MG63 (cell line): Measurements from ENCODE around the gene SCAPER. TPM values are rescaled to one million over a fixed set of nuclear protein-coding genes. Genes with fewer than 3 reads are reported as not detected.

Experiments used
- total RNA-seq: library from RNA; depleted of rRNA; stranded (reverse); fragments of >200 nt; shearing (Covaris generic); gene quantifications from 2 replicates; pipeline ENCODE4 v1.2.3, GENCODE V29; 2014; ENCODE audit warnings: low replicate concordance; rRNA removed

The SCAPER gene
- total RNA-seq, 1 experiment from 2014 or later: 16.0 TPM

Other genes starting within 250 kb of the SCAPER start
- 141 and 212 TPM in 2 replicates for gene RCN2, start 26.4 kb upstream of the SCAPER start, total RNA-seq
- gene PSTPIP1, start 89.8 kb upstream of the SCAPER start, total RNA-seq: not detected in 2 replicates
- gene TSPAN3, start 165.8 kb upstream of the SCAPER start, total RNA-seq: 239 and 258 TPM in 2 replicates